GM12892 (cell line): Measurements from ENCODE around the gene ELK1.

Experiments used
- POLR2A ChIP-seq: IDR thresholded peaks from 2 replicates; pipeline ENCODE4 v1.6.1; 2011; ENCODE audit warnings: low read depth, low read length, control low read depth
- POLR2AphosphoS5 ChIP-seq: IDR thresholded peaks from 2 replicates; pipeline ENCODE4 v1.6.1; 2011; ENCODE audit warnings: low read depth, low read length, control low read depth

- TF ChIP-seq POLR2A: no peak
- TF ChIP-seq POLR2AphosphoS5: no peak
These were observed 45.3 kb downstream of the ELK1 start for GRCh38 chrX:47605024-47605423.
